Activated CD4-positive, alpha-beta T cell treated with anti-CD3 and anti-CD28 coated beads for 36 hours (primary cell): Measurements from ENCODE around the gene CXCL6. TPM values are rescaled to one million over a fixed set of nuclear protein-coding genes. Genes with fewer than 3 reads are reported as not detected.

Experiments used
- ATAC-seq: fragments of 200-7000 bp; cut with Tn5 transposase; one replicate; pipeline ENCODE4 v1.10.0; 2021; ENCODE audit warnings: mild to moderate bottlenecking, moderate library complexity
- CTCF ChIA-PET: fragments of 350-600 bp; sonication (Branson Sonifier 250); formaldehyde crosslinking; loops from one replicate; lab custom pipeline; 2021; ENCODE audit warnings: antibody characterized with exemption; lab: Charles Lee
- POLR2A ChIA-PET: fragments of 350-600 bp; sonication (Branson Sonifier 250); formaldehyde crosslinking; loops from one replicate; lab custom pipeline; 2021; ENCODE audit warnings: antibody characterized with exemption, inconsistent platforms; lab: Charles Lee
- DNase-seq: peaks from one replicate; pipeline ENCODE4 v3.0.0-alpha.2; 2020
- H3K27ac Mint-ChIP-seq: one replicate; pipeline ENCODE4 v1.8.0; 2021; ENCODE audit warnings: mixed read lengths
- H3K27me3 Mint-ChIP-seq: one replicate; pipeline ENCODE4 v1.8.0; 2021; ENCODE audit warnings: mixed read lengths
- H3K36me3 Mint-ChIP-seq: one replicate; pipeline ENCODE4 v1.8.0; 2021; ENCODE audit warnings: low read depth, mixed read lengths
- H3K4me1 Mint-ChIP-seq: one replicate; pipeline ENCODE4 v1.8.0; 2021; ENCODE audit warnings: mixed read lengths
- H3K4me3 Mint-ChIP-seq: one replicate; pipeline ENCODE4 v1.8.0; 2021; ENCODE audit warnings: mild to moderate bottlenecking, moderate library complexity, mixed read lengths
- H3K9me3 Mint-ChIP-seq: one replicate; pipeline ENCODE4 v1.8.0; 2021; ENCODE audit warnings: low read depth, mixed read lengths
- intact Hi-C, 2 experiments: fragments of 100-400 bp; cut with DNase I in 1 of 2; cut with micrococcal nuclease in 1 of 2; formaldehyde crosslinking; loops; one replicate each; pipeline versions ENCODE4 v1.14.2 to v1.15.1; 2022 to 2024; cut with DNase I, micrococcal nuclease
- total RNA-seq, 2 experiments: library from RNA; stranded (reverse); gene quantifications; one replicate each; pipeline ENCODE4 v1.2.3, GENCODE V29; 2021

The CXCL6 gene
- total RNA-seq, 2 experiments from 2014 or later = not detected

DNA sequence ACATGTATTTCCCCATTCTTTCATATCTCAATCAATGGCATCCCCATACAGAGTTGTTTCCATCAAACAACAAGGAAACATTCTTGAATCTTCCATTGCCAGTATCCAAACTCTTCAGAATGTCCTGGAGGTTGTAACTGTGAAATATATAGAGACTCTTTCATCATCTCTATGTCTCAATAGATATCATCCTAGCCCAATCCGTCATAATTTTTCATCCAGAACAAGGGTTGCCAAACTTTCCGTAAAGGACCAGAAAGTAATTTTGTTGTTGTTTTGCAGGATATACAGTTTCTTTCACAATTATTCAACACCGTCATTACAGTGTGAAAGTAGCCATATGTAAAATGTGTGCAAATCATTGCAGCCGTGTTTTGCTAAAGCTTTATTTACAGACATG lies 15.2 kb upstream of the CXCL6 start:
- H3K9me3 Mint-ChIP-seq = no peaks in the 10 kb centered on the region
- POLR2A ChIA-PET = no interaction called here
- no peaks in the 10 kb centered on the region for H3K36me3 Mint-ChIP-seq
- CTCF ChIA-PET = no interaction called here
- intact Hi-C loops = no loop called here
- DNase-seq (no peak), ATAC-seq (no peak)
- H3K4me3 Mint-ChIP-seq = no peak overlapping the region
- no peaks in the 10 kb centered on the region for H3K27me3 Mint-ChIP-seq
- no peaks in the 10 kb centered on the region for H3K4me1 Mint-ChIP-seq
- no peak overlapping the region for H3K27ac Mint-ChIP-seq

DNA sequence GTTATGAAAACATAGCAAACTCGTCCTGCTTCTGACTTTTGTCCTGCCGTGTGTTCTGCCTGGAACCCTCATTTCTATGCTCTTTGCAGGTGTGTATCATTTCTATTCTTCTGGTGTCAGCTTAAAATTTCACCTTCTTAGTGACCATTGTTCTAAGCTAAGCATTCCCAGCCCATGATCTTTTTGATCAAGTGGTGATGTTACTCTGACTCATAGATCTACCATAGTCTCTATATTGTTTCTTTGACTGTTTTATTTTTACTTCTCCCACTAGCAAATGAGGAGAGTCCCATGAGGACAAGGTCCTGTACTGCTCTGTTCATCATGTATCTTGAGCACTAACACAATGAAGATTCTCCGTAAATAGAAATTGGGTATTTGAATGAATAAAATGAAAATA lies 14.1 kb upstream of the CXCL6 start:
- CTCF ChIA-PET = no interaction called here
- no peak for DNase-seq
- Mint-ChIP-seq H3K4me1 (no peaks in the 10 kb centered on the region), H3K36me3 (no peaks in the 10 kb centered on the region), H3K4me3 (no peak overlapping the region), H3K9me3 (peaks cover 7% of the 10 kb centered on the region), H3K27ac (no peak overlapping the region), H3K27me3 (no peaks in the 10 kb centered on the region)
- ATAC-seq = no peak
- POLR2A ChIA-PET = no interaction called here
- intact Hi-C loops = no loop called here

DNA sequence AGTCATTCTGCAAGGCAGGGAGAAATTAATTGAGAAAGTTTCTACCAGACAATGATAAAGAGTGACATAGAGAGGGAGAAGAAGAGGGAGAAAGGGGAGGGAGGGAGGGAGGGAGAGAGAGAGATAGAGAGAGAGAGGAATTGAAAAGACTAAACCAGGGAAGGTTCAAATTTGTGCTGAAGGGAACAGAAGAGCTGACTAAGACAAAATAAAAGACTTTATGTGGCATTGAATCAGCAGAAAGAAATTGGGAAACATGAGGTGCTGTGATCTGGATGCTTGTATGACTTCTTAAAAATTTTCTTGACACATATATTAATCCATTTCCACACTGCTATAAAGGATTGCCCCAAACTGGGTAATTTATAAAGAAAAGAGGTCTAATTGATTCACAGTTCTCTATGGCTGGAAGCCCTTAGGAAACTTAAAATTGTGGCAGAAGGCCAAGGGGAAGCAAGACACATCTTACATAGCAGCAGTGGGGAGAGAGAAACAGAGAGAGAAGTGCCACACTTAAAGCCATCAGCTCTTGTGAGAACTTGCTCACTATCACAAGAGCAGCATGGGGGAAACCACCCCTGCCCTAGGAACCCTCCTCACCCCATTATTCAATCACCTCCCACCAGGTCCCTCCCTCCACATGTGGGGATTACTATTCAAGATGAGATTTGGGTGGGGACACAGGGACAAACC lies 13.5 kb upstream of the CXCL6 start:
- no peaks in the 10 kb centered on the region for H3K4me1 Mint-ChIP-seq
- DNase-seq = no peak

DNA sequence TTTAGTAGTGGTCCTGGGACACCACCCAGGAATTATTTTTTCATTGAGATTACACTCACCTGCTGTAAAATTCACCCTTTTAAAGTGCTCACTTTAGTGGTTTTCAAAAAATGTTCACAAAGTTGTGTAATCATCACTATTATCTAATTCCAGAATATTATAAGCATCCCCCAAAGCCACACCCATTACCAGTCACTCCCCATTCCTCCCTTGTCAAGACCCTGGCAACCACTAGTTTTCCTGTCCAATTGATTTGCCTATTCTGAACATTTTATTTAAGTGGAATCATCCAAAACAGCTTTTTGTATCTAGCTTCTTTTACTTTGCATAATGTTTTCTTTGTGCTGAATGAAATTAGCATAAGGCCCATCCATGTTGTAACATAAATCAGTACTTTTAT lies 12.7 kb upstream of the CXCL6 start:
- Mint-ChIP-seq H3K27ac (no peak overlapping the region), H3K4me1 (no peaks in the 10 kb centered on the region), H3K27me3 (no peaks in the 10 kb centered on the region), H3K9me3 (peaks cover 8% of the 10 kb centered on the region), H3K4me3 (no peak overlapping the region), H3K36me3 (no peaks in the 10 kb centered on the region)
- intact Hi-C loops = no loop called here
- no peak for ATAC-seq
- ChIA-PET CTCF (no interaction called here), POLR2A (no interaction called here)
- DNase-seq = no peak

More for the DNA sequence above, 13.5 kb upstream of the CXCL6 start:
- ChIA-PET POLR2A (no interaction called here), CTCF (no interaction called here)
- no peak for ATAC-seq
- intact Hi-C loops = no loop called here
- no peaks in the 10 kb centered on the region for H3K27me3 Mint-ChIP-seq
- no peak overlapping the region for H3K27ac Mint-ChIP-seq
- no peaks in the 10 kb centered on the region for H3K36me3 Mint-ChIP-seq
- no peak overlapping the region for H3K4me3 Mint-ChIP-seq
- H3K9me3 Mint-ChIP-seq = peaks cover 8% of the 10 kb centered on the region

DNA sequence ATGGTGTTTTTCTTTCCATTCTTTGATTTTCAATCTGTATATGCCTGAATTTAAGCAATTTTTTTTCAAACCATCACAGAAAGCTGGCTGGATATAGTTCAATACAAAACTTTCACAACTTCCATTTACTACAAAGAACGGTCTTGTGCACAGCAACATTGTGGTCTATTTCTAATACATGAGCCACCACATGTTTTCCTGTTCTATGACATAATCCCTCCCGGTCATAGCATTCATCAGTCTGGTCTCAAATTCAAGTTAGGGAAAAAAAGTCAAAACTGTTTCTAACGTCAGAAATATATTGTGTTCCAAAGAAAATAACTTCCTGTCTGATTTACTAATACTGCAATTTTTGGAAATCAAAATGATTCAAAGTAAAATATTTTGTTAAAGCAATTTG lies 7.5 kb upstream of the CXCL6 start:
- H3K27ac Mint-ChIP-seq = no peak overlapping the region
- H3K4me3 Mint-ChIP-seq = no peak overlapping the region
- peaks cover 8% of the 10 kb centered on the region for H3K9me3 Mint-ChIP-seq
- no peak for ATAC-seq
- intact Hi-C loops = no loop called here
- no peaks in the 10 kb centered on the region for H3K4me1 Mint-ChIP-seq
- no peaks in the 10 kb centered on the region for H3K36me3 Mint-ChIP-seq
- DNase-seq = no peak
- H3K27me3 Mint-ChIP-seq = no peaks in the 10 kb centered on the region
- POLR2A ChIA-PET = no interaction called here
- CTCF ChIA-PET = no interaction called here

DNA sequence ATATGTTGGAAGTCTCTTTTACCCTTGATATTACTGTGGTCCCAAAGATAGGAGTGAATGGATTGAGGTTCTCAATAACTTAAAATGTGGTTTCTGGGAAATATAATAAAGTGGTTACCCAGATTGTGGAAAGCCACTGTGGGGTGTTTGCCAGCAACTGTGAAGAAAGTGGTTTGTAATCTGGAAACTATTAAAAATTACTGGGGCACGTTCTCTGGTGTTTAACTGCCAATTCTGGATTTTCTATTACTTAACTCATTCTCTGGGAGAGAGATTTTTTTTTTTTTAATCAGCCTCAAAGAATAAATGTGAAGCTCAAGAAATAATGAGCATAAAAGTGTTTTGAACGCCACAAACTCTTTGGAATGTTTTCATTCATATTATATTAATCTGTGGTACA lies 4.9 kb upstream of the CXCL6 start:
- intact Hi-C loops = no loop called here
- POLR2A ChIA-PET = no interaction called here
- no peaks in the 10 kb centered on the region for H3K36me3 Mint-ChIP-seq
- CTCF ChIA-PET = no interaction called here
- H3K27ac Mint-ChIP-seq = no peak overlapping the region
- peaks cover 2% of the 10 kb centered on the region for H3K27me3 Mint-ChIP-seq
- ATAC-seq = no peak
- DNase-seq = no peak
- no peak overlapping the region for H3K4me3 Mint-ChIP-seq
- peaks cover 8% of the 10 kb centered on the region for H3K9me3 Mint-ChIP-seq
- no peaks in the 10 kb centered on the region for H3K4me1 Mint-ChIP-seq

DNA sequence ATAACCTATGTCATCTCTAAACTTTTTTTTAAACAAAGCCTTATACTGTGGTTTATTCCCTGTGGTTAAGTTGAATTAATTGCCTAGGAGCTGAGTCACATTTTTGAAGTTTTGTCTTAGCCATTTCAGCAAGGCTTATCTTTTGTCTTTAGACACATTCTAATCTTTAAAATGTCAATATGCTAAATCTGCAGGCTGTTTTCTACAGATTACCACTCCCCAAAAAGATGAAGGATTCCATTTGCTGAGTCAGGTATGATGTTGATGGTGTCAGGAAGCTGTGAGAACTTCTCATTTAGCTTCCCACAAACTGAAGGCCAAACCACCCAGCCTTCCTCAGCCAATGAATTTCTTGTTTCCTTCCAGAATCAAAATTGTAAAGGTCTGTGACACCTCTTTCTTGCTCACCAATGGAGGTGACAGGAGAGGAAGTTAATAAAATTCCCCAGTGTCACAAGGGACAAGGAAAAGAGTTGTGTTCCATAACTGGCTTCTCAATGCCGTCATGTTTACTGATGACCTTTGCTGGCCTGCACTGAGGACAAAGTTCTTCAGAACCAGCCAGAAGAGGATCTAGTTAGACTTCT lies 3.7 kb upstream of the CXCL6 start:
- intact Hi-C loops = no loop called here
- Mint-ChIP-seq H3K9me3 (peaks cover 2% of the 10 kb centered on the region), H3K27me3 (peaks cover 10% of the 10 kb centered on the region), H3K4me1 (peaks cover 4% of the 10 kb centered on the region), H3K27ac (no peak overlapping the region), H3K36me3 (no peaks in the 10 kb centered on the region), H3K4me3 (no peak overlapping the region)
- POLR2A ChIA-PET = no interaction called here
- ATAC-seq (no peak), DNase-seq (no peak)
- CTCF ChIA-PET = no interaction called here

DNA sequence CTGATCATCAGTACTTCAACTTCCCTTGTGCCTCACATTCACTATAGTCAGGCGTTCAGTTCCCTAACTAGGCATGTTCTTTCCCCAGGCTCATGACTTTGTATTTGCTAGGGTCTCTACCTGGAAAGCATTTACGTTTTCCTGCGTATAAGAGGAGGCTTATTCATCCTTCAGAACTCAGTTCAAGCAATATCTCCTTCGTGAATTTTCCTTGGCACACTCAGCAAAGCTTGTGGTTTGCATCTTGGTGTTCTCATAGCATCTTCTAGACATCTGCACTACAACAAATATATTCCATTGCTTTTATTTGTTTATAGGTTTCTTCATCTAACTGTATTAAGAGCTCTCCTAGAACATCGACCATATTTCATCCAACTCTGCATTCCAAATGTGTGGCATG lies 2.6 kb downstream of the CXCL6 start:
- no peak for ATAC-seq
- Mint-ChIP-seq H3K9me3 (no peaks in the 10 kb centered on the region), H3K4me3 (no peak overlapping the region), H3K4me1 (peaks cover 4% of the 10 kb centered on the region), H3K36me3 (no peaks in the 10 kb centered on the region), H3K27me3 (peaks cover 18% of the 10 kb centered on the region), H3K27ac (no peak overlapping the region)
- CTCF ChIA-PET = no interaction called here
- DNase-seq = no peak
- POLR2A ChIA-PET = no interaction called here
- intact Hi-C loops = no loop called here

DNA sequence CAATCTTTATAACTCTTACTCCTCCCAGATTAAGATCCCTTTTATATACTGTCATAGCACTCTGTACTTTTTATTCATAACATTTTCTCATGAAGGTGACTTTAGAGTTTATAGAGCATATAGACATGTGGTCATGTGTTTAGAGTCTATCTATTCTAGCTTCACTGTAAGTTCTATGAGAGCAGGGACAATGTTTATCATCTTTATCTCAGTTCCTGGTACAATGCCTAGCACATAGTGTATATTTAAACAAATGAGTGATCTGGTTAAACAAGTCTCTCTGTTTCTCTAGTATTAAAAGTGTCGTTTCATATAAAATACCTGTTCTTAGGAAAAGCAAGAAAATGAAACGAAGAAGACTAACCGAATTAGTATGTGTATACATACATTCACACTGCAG lies 3.2 kb downstream of the CXCL6 start:
- Mint-ChIP-seq H3K36me3 (no peaks in the 10 kb centered on the region), H3K4me1 (peaks cover 4% of the 10 kb centered on the region), H3K27ac (no peak overlapping the region), H3K9me3 (no peaks in the 10 kb centered on the region), H3K27me3 (peaks cover 20% of the 10 kb centered on the region), H3K4me3 (no peak overlapping the region)
- no peak for DNase-seq
- ATAC-seq = no peak
- intact Hi-C loops = no loop called here
- ChIA-PET POLR2A (no interaction called here), CTCF (no interaction called here)

DNA sequence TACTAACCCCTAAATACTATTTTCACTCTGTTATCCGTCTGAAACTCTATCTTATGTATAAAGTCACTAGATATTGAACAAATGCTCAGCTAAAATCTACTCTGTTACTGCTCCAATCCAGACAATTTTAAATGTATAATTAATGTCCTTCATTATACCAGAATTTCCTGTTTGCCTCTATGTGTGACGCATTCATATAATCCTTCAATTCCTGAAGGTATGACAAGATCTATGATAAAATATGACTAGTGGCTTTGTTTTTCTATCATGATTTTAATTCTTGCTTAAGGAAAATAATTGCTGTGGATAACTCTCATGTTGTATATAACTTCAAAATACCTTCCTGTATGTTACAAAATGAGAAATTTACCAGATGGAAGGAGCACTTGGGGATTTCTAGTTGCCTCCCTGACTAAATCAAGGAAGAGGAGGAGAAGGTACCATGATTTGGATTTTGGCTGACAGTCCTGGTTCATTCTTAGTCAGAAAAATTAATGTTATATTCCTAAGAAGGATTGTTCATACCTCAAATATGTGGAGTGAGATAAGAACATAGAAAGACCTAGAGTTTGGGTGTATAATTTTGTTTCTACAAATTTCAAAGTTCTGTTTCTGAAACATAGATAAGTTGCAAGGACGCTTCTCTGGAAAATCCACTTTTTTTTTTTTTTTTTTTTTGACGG lies 4.9 kb downstream of the CXCL6 start:
- no peaks in the 10 kb centered on the region for H3K36me3 Mint-ChIP-seq

DNA sequence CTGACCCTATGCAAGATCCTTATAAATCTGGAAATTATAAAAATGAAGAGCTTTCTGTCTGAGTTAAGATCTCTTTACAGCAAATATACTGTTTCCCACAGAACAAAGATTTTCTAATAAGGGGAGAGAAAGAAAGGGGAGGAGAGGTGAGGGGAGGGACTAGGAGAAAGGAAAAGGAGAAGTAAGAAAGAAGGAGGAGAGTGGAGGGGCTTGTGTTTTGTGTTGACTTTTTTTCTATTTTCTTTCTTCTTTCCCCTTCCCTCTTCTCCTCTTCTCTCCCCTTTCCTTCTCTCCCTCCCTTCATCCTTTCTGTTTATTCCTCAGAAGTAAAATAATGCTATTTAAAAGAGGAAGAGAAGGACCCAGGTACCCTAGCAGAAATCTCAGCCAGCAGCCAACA lies 6.2 kb downstream of the CXCL6 start:
- intact Hi-C loops = no loop called here
- ATAC-seq (no peak), DNase-seq (no peak)
- Mint-ChIP-seq H3K9me3 (no peaks in the 10 kb centered on the region), H3K4me1 (no peaks in the 10 kb centered on the region), H3K4me3 (no peak overlapping the region), H3K36me3 (no peaks in the 10 kb centered on the region), H3K27ac (no peak overlapping the region), H3K27me3 (peaks cover 10% of the 10 kb centered on the region)
- POLR2A ChIA-PET = no interaction called here
- CTCF ChIA-PET = interaction anchor here (0.7 to 1.3 kb wide), 3 partner anchors 15 to 326 kb away, joined by 3 read pairs; no protein-coding TSS in a partner anchor

More for the DNA sequence above, 4.9 kb downstream of the CXCL6 start:
- Mint-ChIP-seq H3K9me3 (no peaks in the 10 kb centered on the region), H3K4me3 (no peak overlapping the region), H3K4me1 (peaks cover 4% of the 10 kb centered on the region), H3K27me3 (peaks cover 18% of the 10 kb centered on the region), H3K27ac (no peak overlapping the region)
- no peak for DNase-seq
- no peak for ATAC-seq
- intact Hi-C loops = no loop called here
- ChIA-PET POLR2A (no interaction called here), CTCF (interaction anchor here (1.3 kb wide), 1 partner anchor 327 kb away, joined by 3 read pairs; no protein-coding TSS in a partner anchor)

DNA sequence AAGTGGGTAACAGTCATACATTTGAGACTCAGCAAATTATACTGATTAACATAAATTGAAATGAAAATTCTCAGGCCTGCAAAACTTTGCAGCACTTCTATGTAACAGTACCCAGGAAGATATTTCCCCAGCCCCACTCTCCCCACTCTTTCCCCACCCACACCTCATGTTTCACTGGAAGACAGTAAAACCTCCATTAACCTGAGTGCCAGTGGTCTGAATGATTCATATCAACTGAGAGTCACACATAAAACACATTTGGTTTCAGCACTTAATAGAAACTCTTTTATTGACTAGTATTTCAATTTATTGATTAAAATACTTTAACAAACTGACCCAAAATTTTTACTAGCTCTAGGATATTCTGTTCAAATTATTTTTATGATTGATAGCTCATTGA lies 6.9 kb downstream of the CXCL6 start:
- H3K27ac Mint-ChIP-seq = no peak overlapping the region
- H3K9me3 Mint-ChIP-seq = no peaks in the 10 kb centered on the region

More for the DNA sequence above, 6.9 kb downstream of the CXCL6 start:
- ATAC-seq (no peak), DNase-seq (no peak)
- H3K4me1 Mint-ChIP-seq = no peaks in the 10 kb centered on the region
- CTCF ChIA-PET = interaction anchor here (0.7 kb wide), 1 partner anchor 23 kb away, joined by 3 read pairs; no protein-coding TSS in a partner anchor
- POLR2A ChIA-PET = no interaction called here
- no peaks in the 10 kb centered on the region for H3K36me3 Mint-ChIP-seq
- peaks cover 8% of the 10 kb centered on the region for H3K27me3 Mint-ChIP-seq
- H3K4me3 Mint-ChIP-seq = no peak overlapping the region
- intact Hi-C loops = no loop called here
